Mesendoderm (in vitro differentiated cells): ENCODE results near the gene DYNC1I1.
A peak's percentile ranks its signal among the peaks of the same experiment; 100 is the strongest.

Experiments
- DNase-seq: peaks from one replicate; pipeline ENCODE4 v3.0.0; 2013
- H2AK5ac ChIP-seq: 2 replicates; pipeline ENCODE4 v1.6.1; 2013; ENCODE audit warnings: low read length, inconsistent platforms
- H2BK120ac ChIP-seq: 2 replicates; pipeline ENCODE4 v1.6.1; 2013; ENCODE audit warnings: low read depth, mild to moderate bottlenecking, low read length, moderate library complexity, mixed read lengths
- H2BK15ac ChIP-seq: replicated peaks from 2 replicates; pipeline ENCODE4 v1.6.1; 2013; ENCODE audit warnings: low read depth, mild to moderate bottlenecking, moderate library complexity
- H2BK5ac ChIP-seq: 2 replicates; pipeline ENCODE4 v1.6.1; 2013; ENCODE audit warnings: low read length, inconsistent platforms
- H3K18ac ChIP-seq: 2 replicates; pipeline ENCODE4 v1.6.1; 2013; ENCODE audit warnings: mild to moderate bottlenecking, low read length, mixed read lengths
- H3K23ac ChIP-seq: one replicate; pipeline ENCODE4 v1.6.1; 2013; ENCODE audit warnings: low read length
- H3K27ac ChIP-seq: 2 replicates; pipeline ENCODE4 v1.5.1; 2013; ENCODE audit warnings: low read depth, mild to moderate bottlenecking, inconsistent platforms, low read length, moderate library complexity
- H3K27me3 ChIP-seq: 2 replicates; pipeline ENCODE4 v1.6.1; 2013; ENCODE audit warnings: low read length, control low read depth, mild to moderate bottlenecking, inconsistent platforms; ENCODE audit not compliant: insufficient read depth, poor library complexity
- H3K36me3 ChIP-seq: 2 replicates; pipeline ENCODE4 v1.6.1; 2013; ENCODE audit warnings: low read length, inconsistent platforms; ENCODE audit not compliant: control insufficient read depth, insufficient read depth
- H3K4ac ChIP-seq: one replicate; pipeline ENCODE4 v1.6.1; 2013; ENCODE audit warnings: low read depth, mild to moderate bottlenecking, low read length, moderate library complexity
- H3K4me1 ChIP-seq: 2 replicates; pipeline ENCODE4 v1.6.1; 2013; ENCODE audit warnings: low read depth, low read length, inconsistent platforms; ENCODE audit not compliant: control insufficient read depth
- H3K4me2 ChIP-seq: 2 replicates; pipeline ENCODE4 v1.6.1; 2013; ENCODE audit warnings: low read length
- H3K4me3 ChIP-seq: 2 replicates; pipeline ENCODE4 v1.5.1; 2013; ENCODE audit warnings: mild to moderate bottlenecking, low read length
- H3K56ac ChIP-seq: one replicate; pipeline ENCODE4 v1.6.1; 2013; ENCODE audit warnings: low read length
- H3K79me1 ChIP-seq: 2 replicates; pipeline ENCODE4 v1.6.1; 2013; ENCODE audit warnings: low read length, inconsistent platforms
- H3K79me2 ChIP-seq: 2 replicates; pipeline ENCODE4 v1.6.1; 2013; ENCODE audit warnings: mild to moderate bottlenecking, low read length; ENCODE audit not compliant: control insufficient read depth, insufficient read depth
- H3K9ac ChIP-seq: 2 replicates; pipeline ENCODE4 v1.6.1; 2013; ENCODE audit warnings: low read length, inconsistent platforms
- H4K5ac ChIP-seq: one replicate; pipeline ENCODE4 v1.6.1; 2013; ENCODE audit warnings: low read length
- H4K8ac ChIP-seq: one replicate; pipeline ENCODE4 v1.6.1; 2013; ENCODE audit warnings: low read depth, mild to moderate bottlenecking, control low read depth, low read length, moderate library complexity
- WGBS: extraction: QIAGEN DNeasy Blood & Tissue Kit; methylation state at CpG from one replicate; pipeline ENCODE4 v1.1.7; 2013; ENCODE audit warnings: low lambda C conversion rate, missing lambda C conversion rate; ENCODE audit not compliant: insufficient coverage; ENCODE audit errors: extremely low coverage; 5-methylcytosine and 5-hydroxymethylcytosine counted together

DYNC1I1 gene

GRCh38 chr7:95951531-95951930 lies 179.2 kb downstream of the DYNC1I1 start:
- no peak overlapping the region for H3K4me3 ChIP-seq
- H3K27ac ChIP-seq: no peak overlapping the region
- H2BK120ac ChIP-seq: no peak overlapping the region
- no peak for DNase-seq
- no peak overlapping the region for H3K4me2 ChIP-seq
- H3K79me1 ChIP-seq: no peaks in the 10 kb centered on the region
- no peak overlapping the region for H3K4ac ChIP-seq
- no peak overlapping the region for H3K9ac ChIP-seq
- no peaks in the 10 kb centered on the region for H3K27me3 ChIP-seq
- no CpG with 5 or more reads among the region's 5 CpGs for WGBS
- no peak overlapping the region for H2BK15ac ChIP-seq
- no peak overlapping the region for H3K18ac ChIP-seq
- H4K8ac ChIP-seq: no peak overlapping the region
- no peak overlapping the region for H2AK5ac ChIP-seq
- H3K56ac ChIP-seq: no peak overlapping the region
- H3K36me3 ChIP-seq: no peaks in the 10 kb centered on the region
- no peaks in the 10 kb centered on the region for H3K79me2 ChIP-seq
- H3K23ac ChIP-seq: no peak overlapping the region
- H4K5ac ChIP-seq: no peak overlapping the region
- no peak overlapping the region for H2BK5ac ChIP-seq
- no peaks in the 10 kb centered on the region for H3K4me1 ChIP-seq

- no peak overlapping the region for H3K9ac ChIP-seq
- H3K36me3 ChIP-seq: no peaks in the 10 kb centered on the region
- H3K79me1 ChIP-seq: no peaks in the 10 kb centered on the region
- H3K27ac ChIP-seq: no peak overlapping the region
- H2BK120ac ChIP-seq: no peak overlapping the region
- no peak overlapping the region for H3K23ac ChIP-seq
- H3K56ac ChIP-seq: no peak overlapping the region
- no peak overlapping the region for H4K8ac ChIP-seq
- H2AK5ac ChIP-seq: no peak overlapping the region
- H3K18ac ChIP-seq: no peak overlapping the region
- WGBS: no CpG with 5 or more reads among the region's 8 CpGs
- no peaks in the 10 kb centered on the region for H3K79me2 ChIP-seq
- H3K4me3 ChIP-seq: no peak overlapping the region
- H2BK15ac ChIP-seq: no peak overlapping the region
- H3K4ac ChIP-seq: no peak overlapping the region
- H2BK5ac ChIP-seq: no peak overlapping the region
- H3K27me3 ChIP-seq: no peaks in the 10 kb centered on the region
- no peaks in the 10 kb centered on the region for H3K4me1 ChIP-seq
- peak; percentile 43 for DNase-seq
- no peak overlapping the region for H3K4me2 ChIP-seq
- H4K5ac ChIP-seq: no peak overlapping the region
Measured at GRCh38 chr7:95951997-95952795, 179.8 kb downstream of the DYNC1I1 start.

GRCh38 chr7:95952851-95953250 lies 180.5 kb downstream of the DYNC1I1 start:
- no CpG with 5 or more reads among the region's 1 CpG for WGBS
- H4K5ac ChIP-seq: no peak overlapping the region

GRCh38 chr7:95955748-95956147 lies 183.4 kb downstream of the DYNC1I1 start:
- Histone ChIP-seq H2AK5ac (no peak overlapping the region), H3K56ac (no peak overlapping the region), H2BK15ac (no peak overlapping the region), H3K79me2 (no peaks in the 10 kb centered on the region), H3K4ac (no peak overlapping the region), H3K27ac (no peak overlapping the region), H3K27me3 (no peaks in the 10 kb centered on the region), H3K9ac (no peak overlapping the region), H4K8ac (no peak overlapping the region), H3K18ac (no peak overlapping the region), H3K36me3 (no peaks in the 10 kb centered on the region), H4K5ac (no peak overlapping the region), H3K23ac (no peak overlapping the region), H3K4me1 (no peaks in the 10 kb centered on the region), H2BK120ac (no peak overlapping the region), H3K79me1 (no peaks in the 10 kb centered on the region), H3K4me3 (no peak overlapping the region), H2BK5ac (no peak overlapping the region), H3K4me2 (no peak overlapping the region)
- no peak for DNase-seq

More at GRCh38 chr7:95952851-95953250, 180.5 kb downstream of the DYNC1I1 start:
- Histone ChIP-seq H2BK5ac (no peak overlapping the region), H3K4me1 (no peaks in the 10 kb centered on the region), H3K79me2 (no peaks in the 10 kb centered on the region), H3K27ac (no peak overlapping the region), H2AK5ac (no peak overlapping the region), H2BK120ac (no peak overlapping the region), H3K79me1 (no peaks in the 10 kb centered on the region), H3K18ac (no peak overlapping the region), H3K4me3 (no peak overlapping the region), H3K23ac (no peak overlapping the region), H3K56ac (no peak overlapping the region), H3K4me2 (no peak overlapping the region), H4K8ac (no peak overlapping the region), H3K9ac (no peak overlapping the region), H2BK15ac (no peak overlapping the region), H3K4ac (no peak overlapping the region), H3K27me3 (no peaks in the 10 kb centered on the region), H3K36me3 (no peaks in the 10 kb centered on the region)
- no peak for DNase-seq

DNA sequence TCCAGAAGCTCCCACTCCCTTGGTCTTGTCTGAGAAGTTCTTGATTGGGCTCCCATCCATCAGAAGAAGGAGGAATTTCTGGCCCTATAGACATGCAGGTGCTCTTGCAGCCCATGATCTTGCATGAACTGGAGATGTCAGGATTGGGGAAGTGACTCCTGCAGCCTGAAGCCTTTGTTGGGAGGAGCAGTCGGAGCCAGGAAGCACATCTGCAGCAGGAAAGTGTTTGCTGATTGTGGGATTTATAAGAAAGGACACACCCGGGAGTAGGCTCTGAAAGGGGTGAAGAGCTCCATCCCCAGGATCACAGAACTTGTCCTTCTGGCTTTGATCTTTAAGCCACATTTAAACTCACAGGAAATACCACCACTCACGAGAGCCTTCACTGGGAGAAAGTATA lies 185.2 kb downstream of the DYNC1I1 start:
- no peak overlapping the region for H4K5ac ChIP-seq
- H3K79me2 ChIP-seq: no peaks in the 10 kb centered on the region
- no peak overlapping the region for H3K18ac ChIP-seq
- H3K9ac ChIP-seq: no peak overlapping the region
- no peaks in the 10 kb centered on the region for H3K79me1 ChIP-seq
- H2BK120ac ChIP-seq: no peak overlapping the region
- H3K36me3 ChIP-seq: no peaks in the 10 kb centered on the region
- no peak for DNase-seq
- H2AK5ac ChIP-seq: no peak overlapping the region
- no peak overlapping the region for H3K4ac ChIP-seq
- no CpG with 5 or more reads among the region's 3 CpGs for WGBS
- H3K4me3 ChIP-seq: no peak overlapping the region
- no peaks in the 10 kb centered on the region for H3K4me1 ChIP-seq
- no peak overlapping the region for H3K27ac ChIP-seq
- no peaks in the 10 kb centered on the region for H3K27me3 ChIP-seq
- no peak overlapping the region for H2BK15ac ChIP-seq
- no peak overlapping the region for H3K23ac ChIP-seq
- no peak overlapping the region for H3K4me2 ChIP-seq
- H2BK5ac ChIP-seq: no peak overlapping the region
- H3K56ac ChIP-seq: no peak overlapping the region
- no peak overlapping the region for H4K8ac ChIP-seq

GRCh38 chr7:95960706-95961244 lies 188.4 kb downstream of the DYNC1I1 start:
- Histone ChIP-seq H3K18ac (no peak overlapping the region), H3K27ac (no peak overlapping the region), H3K9ac (no peak overlapping the region), H3K4me3 (no peak overlapping the region), H3K79me2 (no peaks in the 10 kb centered on the region), H2BK120ac (no peak overlapping the region), H3K4me2 (no peak overlapping the region), H3K79me1 (no peaks in the 10 kb centered on the region), H3K36me3 (no peaks in the 10 kb centered on the region), H3K27me3 (no peaks in the 10 kb centered on the region), H3K23ac (no peak overlapping the region), H3K4me1 (no peaks in the 10 kb centered on the region), H2AK5ac (no peak overlapping the region), H2BK5ac (no peak overlapping the region), H2BK15ac (no peak overlapping the region), H4K8ac (no peak overlapping the region), H3K56ac (no peak overlapping the region), H3K4ac (no peak overlapping the region), H4K5ac (no peak overlapping the region)
- WGBS: no CpG with 5 or more reads among the region's 5 CpGs
- DNase-seq: no peak
